Esophagus mucosa (tissue), 1 donor: Measurements from ENCODE around the gene BCL11B. TPM values are rescaled to one million over a fixed set of nuclear protein-coding genes. Genes with fewer than 3 reads are reported as not detected.
A peak's percentile ranks its signal among the peaks of the same experiment; 100 is the strongest.

Experiments
- ATAC-seq: fragments of 200-7000 bp; cut with Tn5 transposase; one replicate; pipeline ENCODE4 v1.9.1; 2020
- total RNA-seq: library from RNA; stranded (reverse); gene quantifications from one replicate; pipeline ENCODE4 v1.2.4, GENCODE V29; 2023
- donor health status: DM: yes; HTN: yes; CAD: no.

BCL11B gene
- total RNA-seq, result 10.6 TPM

GRCh38 chr14:99271951-99272631, at the start of gene BCL11B:
Gene BCL11B (minus strand): TSS chr14:99272197. CDS start chr14:99271218, 979 bp downstream.
- peak; percentile 78 for ATAC-seq

DNA sequence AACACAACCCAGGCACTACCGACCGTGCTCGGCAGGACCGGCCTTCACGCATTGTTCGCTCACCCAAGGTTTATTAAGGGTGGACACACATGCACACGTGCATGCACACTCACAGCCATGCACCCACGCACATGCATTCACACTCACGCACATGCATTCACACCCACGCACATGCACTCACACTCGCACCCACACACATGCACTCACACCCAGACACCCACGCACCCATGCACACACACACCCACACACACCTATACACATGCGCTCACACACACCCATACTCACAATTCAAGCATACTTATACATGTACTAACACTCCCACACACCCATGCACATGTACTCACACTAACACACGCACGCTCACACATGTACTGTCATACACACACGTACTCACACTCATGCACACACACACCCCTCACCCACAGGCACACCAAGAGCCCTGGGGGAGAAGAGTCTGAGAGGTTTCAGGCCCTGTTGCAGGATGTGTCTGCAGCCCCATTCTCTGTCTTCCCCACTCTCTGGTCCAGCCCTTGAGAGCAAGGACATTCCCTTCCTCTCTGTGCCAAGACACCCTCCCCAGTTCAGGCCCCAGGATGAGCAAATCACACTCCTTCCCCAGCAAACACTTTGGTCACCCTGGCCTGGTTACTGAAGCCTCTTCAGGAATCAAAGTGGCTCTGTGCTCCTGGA, 49.4 kb upstream of the BCL11B start:
- no peak for ATAC-seq

- ATAC-seq, result no peak
Measured at GRCh38 chr14:99320621-99321235, 48.7 kb upstream of the BCL11B start.

- ATAC-seq, result peak; percentile 42
Measured at GRCh38 chr14:99320105-99320572, 48.1 kb upstream of the BCL11B start.

DNA sequence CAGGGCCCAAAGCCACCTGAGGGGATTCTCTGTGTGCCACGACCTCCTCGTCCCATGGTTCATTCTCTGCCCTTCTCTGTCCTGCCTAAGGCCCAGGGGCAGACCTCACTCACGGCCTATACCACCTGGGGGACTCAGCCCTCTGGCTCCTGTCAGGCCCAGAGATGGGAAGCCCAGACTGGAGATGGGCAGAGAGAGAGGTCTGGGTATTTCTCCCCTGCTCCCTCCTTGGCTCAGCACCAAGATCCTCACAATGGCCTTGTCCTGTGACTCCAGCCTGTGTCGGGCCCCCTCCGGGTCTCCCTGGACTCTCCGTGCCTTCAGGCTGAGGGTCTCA, 46.9 kb upstream of the BCL11B start:
- no peak for ATAC-seq

GRCh38 chr14:99318091-99318958, 46.3 kb upstream of the BCL11B start:
- no peak for ATAC-seq

- ATAC-seq, result no peak
Measured at GRCh38 chr14:99317231-99318090, 45.5 kb upstream of the BCL11B start.

DNA sequence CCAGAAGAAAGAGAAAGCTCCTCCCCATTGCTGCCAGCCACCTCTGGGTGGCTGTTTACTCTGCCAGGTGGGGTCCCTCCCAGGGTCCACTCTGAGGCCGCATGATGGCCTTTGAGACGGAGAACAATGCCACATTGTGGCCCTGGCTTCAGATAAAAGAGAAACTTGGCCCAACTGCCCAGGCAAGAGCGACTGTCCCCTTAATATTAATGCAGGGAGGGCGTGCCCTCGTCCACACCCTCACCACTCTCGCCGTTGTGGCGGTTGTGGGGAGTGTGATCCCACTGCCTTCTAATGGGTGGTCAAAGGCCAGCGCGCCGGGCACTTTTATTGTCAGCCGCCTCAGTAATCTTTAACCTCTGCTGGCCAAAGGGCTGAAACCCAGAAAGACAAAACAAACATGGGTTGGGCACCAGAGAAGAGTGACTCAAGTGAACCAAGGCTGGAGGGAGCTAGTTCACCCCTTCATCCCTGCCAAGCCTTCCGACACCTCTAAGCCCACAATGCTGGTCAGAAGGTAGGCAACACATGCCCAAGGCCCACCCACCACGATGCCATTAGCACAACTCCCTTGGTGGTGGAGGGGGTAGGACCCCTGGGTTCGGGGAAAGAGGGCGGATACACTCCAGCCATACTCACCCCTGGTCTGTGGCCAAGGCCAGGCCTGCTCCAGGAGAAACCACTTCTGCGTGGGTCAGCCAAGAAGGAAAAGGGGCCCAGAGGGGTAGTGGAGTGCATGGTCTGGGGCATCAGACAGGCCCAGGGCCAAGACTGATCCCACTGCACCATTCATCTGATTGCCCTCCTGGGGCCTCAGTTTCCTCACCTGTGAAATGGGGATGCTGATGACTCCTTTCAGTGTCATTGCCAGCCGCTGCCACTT, 44.5 kb upstream of the BCL11B start:
- no peak for ATAC-seq

- no peak for ATAC-seq
Measured at GRCh38 chr14:99315197-99315596, 43.2 kb upstream of the BCL11B start.

DNA sequence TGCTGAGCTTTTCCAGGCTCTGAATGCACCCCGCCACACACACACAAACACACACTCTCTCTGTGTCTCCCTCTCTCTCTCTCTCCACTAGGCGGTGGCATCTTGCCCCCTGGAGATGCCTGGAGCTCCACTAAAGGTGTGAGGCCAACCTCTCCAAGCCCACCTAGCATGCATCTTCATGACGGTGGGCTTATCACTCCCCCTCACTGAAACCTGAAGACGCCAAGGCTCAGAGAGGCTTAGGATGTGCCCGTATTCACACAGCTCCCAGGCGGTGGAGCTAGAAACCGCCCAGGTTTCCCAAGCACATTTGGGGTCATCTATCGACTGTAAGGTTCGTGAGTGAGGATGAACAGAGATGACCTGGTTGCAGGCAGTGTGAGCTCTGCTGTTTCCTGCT, 42.6 kb upstream of the BCL11B start:
- no peak for ATAC-seq

DNA sequence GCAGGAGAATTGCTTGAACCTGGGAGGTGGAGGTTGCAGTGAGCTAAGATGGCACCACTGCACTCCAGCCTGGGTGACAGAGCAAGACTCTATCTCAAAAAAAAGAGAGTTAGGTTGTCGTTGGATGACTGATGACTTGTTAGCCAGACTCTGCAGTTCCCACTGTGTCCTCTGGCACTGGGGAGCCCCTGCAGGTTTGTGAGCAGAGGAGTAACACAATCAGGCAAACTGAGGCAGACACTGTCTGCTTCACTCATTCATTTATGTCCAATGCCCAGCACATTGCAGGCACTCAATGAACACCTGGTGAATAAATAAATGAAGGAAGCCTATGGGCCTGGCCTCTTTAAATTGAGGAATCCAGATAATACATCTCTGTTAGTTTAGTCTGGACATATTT, 41.2 kb upstream of the BCL11B start:
- ATAC-seq, result no peak

DNA sequence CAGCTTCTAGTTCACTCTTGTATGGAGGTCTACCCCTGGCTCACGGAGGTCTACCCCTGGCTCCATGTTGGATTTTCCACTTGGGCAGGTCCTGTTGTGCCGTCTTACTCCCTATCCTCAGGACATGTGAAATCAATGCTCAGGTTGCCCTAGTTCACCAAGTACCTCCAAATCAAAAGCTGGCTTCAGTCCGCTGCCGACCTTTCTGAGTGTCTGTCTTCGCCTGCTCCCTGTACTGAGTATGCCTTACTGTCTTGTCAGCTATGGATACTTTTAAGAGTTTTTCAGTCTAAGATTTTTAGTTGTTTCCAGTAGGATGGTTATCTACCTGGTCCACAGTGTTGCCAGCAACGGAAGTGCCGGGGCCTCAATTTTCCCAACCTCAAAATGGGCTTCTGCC, 40.1 kb upstream of the BCL11B start:
- no peak for ATAC-seq

- no peak for ATAC-seq
Measured at GRCh38 chr14:99309220-99309766, 37.3 kb upstream of the BCL11B start.

DNA sequence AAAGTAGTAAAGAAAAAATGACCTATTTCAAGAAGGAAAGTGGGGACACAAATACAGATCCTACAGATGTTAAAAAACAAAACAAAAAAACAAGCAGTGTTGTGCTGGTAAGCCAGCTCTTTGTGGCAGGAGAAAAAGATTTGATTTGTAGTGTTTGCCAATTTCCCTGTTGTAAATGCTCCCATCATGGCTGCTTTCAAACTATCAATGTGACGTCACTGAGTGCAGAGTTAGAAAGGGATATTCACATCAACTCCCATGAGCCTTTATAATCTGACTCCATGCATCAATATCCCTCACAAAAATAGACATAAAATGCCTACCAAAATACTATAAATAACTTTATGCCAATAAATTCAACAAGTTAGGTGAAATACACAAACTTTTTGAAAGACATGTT, 32.2 kb upstream of the BCL11B start:
- ATAC-seq, result no peak

DNA sequence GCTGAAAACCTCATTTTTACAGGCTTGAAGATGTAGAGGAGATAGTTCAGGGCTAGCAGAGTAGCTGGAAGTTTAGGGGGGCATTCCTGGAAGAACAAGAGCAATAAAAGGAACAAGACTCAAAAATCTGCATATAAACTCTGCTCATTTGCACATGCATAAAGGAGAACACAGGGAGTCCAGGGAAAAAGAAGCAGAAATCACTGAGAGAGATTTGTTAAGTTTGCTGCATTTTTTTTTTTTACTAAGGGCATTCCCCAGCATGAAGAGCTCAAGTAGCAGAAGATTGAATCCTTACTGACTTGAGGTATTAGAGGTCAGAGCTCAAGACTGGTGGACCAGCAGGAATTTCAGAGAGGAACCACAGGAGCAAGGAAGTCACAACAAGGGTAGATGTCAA, 28.2 kb upstream of the BCL11B start:
- ATAC-seq, result no peak

DNA sequence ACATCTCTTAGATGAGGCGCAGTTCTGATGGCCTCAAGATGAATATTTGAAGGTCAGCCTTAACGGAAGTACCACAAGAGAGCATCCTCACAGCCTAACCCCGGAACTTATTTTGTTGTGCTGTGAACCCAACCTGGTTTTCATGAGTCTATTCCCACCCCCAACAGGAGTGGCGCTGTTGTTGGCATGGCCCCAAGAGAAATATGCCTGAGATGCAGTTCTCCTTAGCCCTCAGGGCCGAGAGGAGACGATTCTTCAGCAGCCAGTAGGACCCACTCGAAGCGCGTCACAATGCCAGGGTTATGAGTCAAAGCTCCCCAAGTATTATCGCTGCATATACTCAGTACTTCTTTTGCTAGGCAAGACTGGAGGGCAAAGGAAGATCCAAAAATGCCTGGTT, 24.5 kb upstream of the BCL11B start:
- ATAC-seq, result no peak

GRCh38 chr14:99289394-99290189, 17.6 kb upstream of the BCL11B start:
- no peak for ATAC-seq

GRCh38 chr14:99288948-99289347, 17.0 kb upstream of the BCL11B start:
- ATAC-seq, result no peak

DNA sequence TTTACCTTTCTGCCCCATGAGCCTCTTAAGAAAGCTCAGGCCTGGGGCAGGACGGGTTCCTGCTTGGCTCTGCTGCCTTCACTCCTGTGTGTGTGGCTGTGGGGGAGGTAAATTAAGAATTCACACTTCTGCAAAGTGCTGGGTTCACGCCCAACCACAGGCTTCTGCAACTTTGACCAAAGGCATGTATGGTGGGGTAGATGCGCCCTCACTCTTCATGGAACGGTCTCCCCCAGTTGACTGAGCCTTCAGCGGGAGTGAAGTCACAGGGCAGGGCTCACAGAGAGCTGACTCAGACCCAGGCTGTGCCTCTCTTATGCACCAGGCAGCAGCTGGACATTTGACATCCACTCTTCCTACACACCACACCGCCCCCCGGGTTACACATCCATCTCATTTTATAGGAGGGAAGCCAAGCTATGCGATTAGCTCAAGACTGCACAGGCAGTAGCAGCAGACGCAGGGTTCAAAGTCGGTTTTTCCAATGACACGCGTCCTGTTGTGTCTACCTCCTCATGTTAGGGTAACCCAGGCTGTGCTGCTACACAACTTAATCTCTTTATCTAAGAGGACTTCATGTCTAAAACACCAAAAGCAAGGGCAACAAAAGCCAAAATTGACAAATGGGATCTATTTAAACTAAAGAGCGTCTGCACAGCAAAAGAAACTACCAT, 15.4 kb upstream of the BCL11B start:
- no peak for ATAC-seq
